PC-3 (cell line): ENCODE data around the gene RFC1. TPM values are rescaled to one million over a fixed set of nuclear protein-coding genes. Genes with fewer than 3 reads are reported as not detected.

Experiments used
- ATAC-seq: fragments of 200-7000 bp; cut with Tn5 transposase; 2 replicates; pipeline ENCODE4 v1.9.1; 2020; ENCODE audit warnings: mild to moderate bottlenecking, moderate library complexity
- BruUV-seq: library from RNA; stranded (reverse); fragments of 400-500 nt; replicated peaks from 2 replicates; lab custom pipeline; 2021; lab: Mats Ljungman, UMichigan
- CTCF ChIA-PET: fragments of 300-600 bp; sonication (Branson Sonifier 250); formaldehyde crosslinking; loops from one replicate; lab custom pipeline; 2022; ENCODE audit warnings: antibody characterized with exemption; lab: Charles Lee
- POLR2A ChIA-PET: fragments of 300-600 bp; sonication (Branson Sonifier 250); formaldehyde crosslinking; loops from one replicate; lab custom pipeline; 2022; ENCODE audit warnings: antibody characterized with exemption; ENCODE audit not compliant: unreplicated experiment; lab: Charles Lee
- DNase-seq: peaks from one replicate; pipeline ENCODE4 v3.0.0-alpha.2; 2015
- H2AFZ ChIP-seq: fragments of 300-600 bp; sonication (generic); 2 replicates; pipeline ENCODE4 v1.6.0; 2016; ENCODE audit warnings: antibody characterized with exemption, low read length
- H3F3A ChIP-seq: fragments of 300-600 bp; sonication (generic); one replicate; pipeline ENCODE4 v1.6.0; 2017; ENCODE audit warnings: antibody characterized with exemption, low read length, control low read depth, mild to moderate bottlenecking; ENCODE audit not compliant: unreplicated experiment
- H3K27ac ChIP-seq: fragments of 300-600 bp; sonication (generic); 2 replicates; pipeline ENCODE4 v1.5.1; 2016; ENCODE audit warnings: mild to moderate bottlenecking, low read length
- H3K27me3 ChIP-seq: fragments of 300-600 bp; sonication (generic); 2 replicates; pipeline ENCODE4 v1.6.1; 2016; ENCODE audit warnings: low read length, mixed read lengths
- H3K36me3 ChIP-seq: fragments of 300-600 bp; sonication (generic); 2 replicates; pipeline ENCODE4 v1.6.1; 2016; ENCODE audit warnings: low read depth, mixed run types, low read length, mixed read lengths
- H3K4me1 ChIP-seq: fragments of 300-600 bp; sonication (generic); 2 replicates; pipeline ENCODE4 v1.5.1; 2016; ENCODE audit warnings: low read length; ENCODE audit not compliant: insufficient read depth
- H3K4me2 ChIP-seq: fragments of 300-600 bp; sonication (generic); 2 replicates; pipeline ENCODE4 v1.6.0; 2016; ENCODE audit warnings: low read length
- H3K4me3 ChIP-seq: fragments of 300-600 bp; sonication (generic); 2 replicates; pipeline ENCODE4 v1.5.1; 2016; ENCODE audit warnings: mild to moderate bottlenecking, low read length, mixed read lengths
- H3K79me2 ChIP-seq: fragments of 300-600 bp; sonication (generic); 2 replicates; pipeline ENCODE4 v1.6.1; 2017; ENCODE audit warnings: low read length, mixed read lengths
- H3K9ac ChIP-seq: fragments of 300-600 bp; sonication (generic); 2 replicates; pipeline ENCODE4 v1.6.0; 2016; ENCODE audit warnings: mild to moderate bottlenecking, low read length
- H3K9me2 ChIP-seq: fragments of 300-600 bp; sonication (generic); replicated peaks from 2 replicates; pipeline ENCODE4 v1.6.1; 2016; ENCODE audit warnings: mixed run types, low read length, mixed read lengths
- H3K9me3 ChIP-seq: fragments of 300-600 bp; sonication (generic); 2 replicates; pipeline ENCODE4 v1.6.1; 2016; ENCODE audit warnings: low read length, mixed read lengths
- H4K20me1 ChIP-seq: fragments of 300-600 bp; sonication (generic); 2 replicates; pipeline ENCODE4 v1.6.1; 2016; ENCODE audit warnings: low read length, mixed read lengths
- EZH2 ChIP-seq: fragments of 300-600 bp; sonication (generic); IDR thresholded peaks from one replicate; pipeline ENCODE4 v1.6.1; 2017; ENCODE audit warnings: antibody characterized with exemption, mild to moderate bottlenecking, low read length; ENCODE audit not compliant: unreplicated experiment
- EZH2phosphoT487 ChIP-seq: fragments of 300-600 bp; sonication (generic); IDR thresholded peaks from 2 replicates; pipeline ENCODE4 v1.6.1; 2018; ENCODE audit warnings: mild to moderate bottlenecking, antibody characterized with exemption, low read length, borderline replicate concordance
- intact Hi-C: fragments of 100-400 bp; cut with micrococcal nuclease; formaldehyde crosslinking; loops from 2 replicates; pipeline ENCODE4 v1.9.0; 2023
- microRNA-seq: library from miRNA; unstranded; fragments of <30 nt; microRNA quantifications from one replicate; pipeline ENCODE4 v1.1.0, GENCODE V29; 2020; ENCODE audit not compliant: unreplicated experiment
- total RNA-seq: library from RNA; depleted of rRNA; stranded (reverse); fragments of >200 nt; gene quantifications from 2 replicates; pipeline ENCODE4 v1.2.3, GENCODE V29; 2014; rRNA removed
- TF ChIP-seq, protein P1 (sequence below): fragments of 300-600 bp; sonication (generic); conservative IDR thresholded peaks from 2 replicates; pipeline ENCODE4 v1.5.1; 2017; ENCODE audit warnings: antibody characterized with exemption, low read depth, mild to moderate bottlenecking, low read length

The RFC1 gene
- total RNA-seq, 1 experiment from 2014 or later: 43.9 TPM

DNA sequence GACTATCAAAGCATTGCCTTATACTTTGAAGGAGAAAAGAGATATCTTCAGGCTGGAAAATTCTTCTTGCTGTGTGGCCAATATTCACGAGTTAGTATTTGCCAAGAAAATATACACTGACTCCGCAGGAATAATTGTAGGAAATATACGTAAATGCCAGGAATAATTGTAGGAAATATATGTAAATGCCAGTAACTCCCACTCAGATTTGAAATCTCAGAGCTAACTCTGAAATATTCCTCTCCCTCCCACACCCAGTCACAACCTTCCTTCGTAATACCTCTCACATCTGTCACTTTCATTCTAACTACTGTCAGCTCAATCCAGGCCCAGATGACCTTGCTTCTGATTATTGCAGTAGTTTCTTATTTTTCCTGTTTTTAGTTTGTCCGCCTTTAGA is 110.3 kb downstream of the RFC1 start:
- H3K36me3 ChIP-seq: no peaks in the 10 kb centered on the region
- H3K9me2 ChIP-seq: no peaks in the 10 kb centered on the region
- no peaks in the 10 kb centered on the region for H4K20me1 ChIP-seq
- H3F3A ChIP-seq: no peaks in the 10 kb centered on the region
- ATAC-seq (no peak), DNase-seq (no peak)
- H3K4me2 ChIP-seq: no peak overlapping the region; the same call in 1 of the 2 replicates
- intact Hi-C loops: no loop called here
- ChIA-PET POLR2A (no interaction called here), CTCF (no interaction called here)
- no peaks in the 10 kb centered on the region for H3K79me2 ChIP-seq
- H3K27ac ChIP-seq: no peak overlapping the region
- H3K27me3 ChIP-seq: no peaks in the 10 kb centered on the region
- H3K4me1 ChIP-seq: peaks cover 15% of the 10 kb centered on the region
- H3K9ac ChIP-seq: no peak overlapping the region
- TF ChIP-seq EZH2 (no peak), EZH2phosphoT487 (no peak)
- TF ChIP-seq, protein P1, sequence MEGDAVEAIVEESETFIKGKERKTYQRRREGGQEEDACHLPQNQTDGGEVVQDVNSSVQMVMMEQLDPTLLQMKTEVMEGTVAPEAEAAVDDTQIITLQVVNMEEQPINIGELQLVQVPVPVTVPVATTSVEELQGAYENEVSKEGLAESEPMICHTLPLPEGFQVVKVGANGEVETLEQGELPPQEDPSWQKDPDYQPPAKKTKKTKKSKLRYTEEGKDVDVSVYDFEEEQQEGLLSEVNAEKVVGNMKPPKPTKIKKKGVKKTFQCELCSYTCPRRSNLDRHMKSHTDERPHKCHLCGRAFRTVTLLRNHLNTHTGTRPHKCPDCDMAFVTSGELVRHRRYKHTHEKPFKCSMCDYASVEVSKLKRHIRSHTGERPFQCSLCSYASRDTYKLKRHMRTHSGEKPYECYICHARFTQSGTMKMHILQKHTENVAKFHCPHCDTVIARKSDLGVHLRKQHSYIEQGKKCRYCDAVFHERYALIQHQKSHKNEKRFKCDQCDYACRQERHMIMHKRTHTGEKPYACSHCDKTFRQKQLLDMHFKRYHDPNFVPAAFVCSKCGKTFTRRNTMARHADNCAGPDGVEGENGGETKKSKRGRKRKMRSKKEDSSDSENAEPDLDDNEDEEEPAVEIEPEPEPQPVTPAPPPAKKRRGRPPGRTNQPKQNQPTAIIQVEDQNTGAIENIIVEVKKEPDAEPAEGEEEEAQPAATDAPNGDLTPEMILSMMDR: no peak
- no TSS peak for BruUV-seq
- no peaks in the 10 kb centered on the region for H3K9me3 ChIP-seq
- H2AFZ ChIP-seq: no peak overlapping the region
- no peak overlapping the region for H3K4me3 ChIP-seq

DNA sequence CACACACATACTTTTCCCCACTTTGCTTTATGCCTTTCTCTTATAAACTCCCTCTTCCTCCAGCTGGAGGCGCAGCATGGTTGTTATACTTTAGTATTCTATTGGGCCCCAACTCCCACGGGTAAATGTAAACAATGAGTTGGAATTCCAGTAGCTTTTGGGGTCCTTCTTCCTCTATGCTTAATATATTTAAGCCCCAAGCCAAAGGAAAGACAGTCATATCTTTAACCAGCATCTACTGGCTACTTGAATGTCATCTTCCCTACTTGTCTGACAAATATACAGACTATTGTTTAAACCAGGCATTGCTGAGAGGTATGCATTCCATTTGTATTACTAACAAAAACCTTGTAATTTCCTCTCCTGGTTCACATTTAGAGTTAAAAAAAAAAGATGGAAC is 110.9 kb downstream of the RFC1 start:
- CTCF ChIA-PET: no interaction called here
- peak; percentile 88 for ATAC-seq
- no peak overlapping the region for H2AFZ ChIP-seq

DNA sequence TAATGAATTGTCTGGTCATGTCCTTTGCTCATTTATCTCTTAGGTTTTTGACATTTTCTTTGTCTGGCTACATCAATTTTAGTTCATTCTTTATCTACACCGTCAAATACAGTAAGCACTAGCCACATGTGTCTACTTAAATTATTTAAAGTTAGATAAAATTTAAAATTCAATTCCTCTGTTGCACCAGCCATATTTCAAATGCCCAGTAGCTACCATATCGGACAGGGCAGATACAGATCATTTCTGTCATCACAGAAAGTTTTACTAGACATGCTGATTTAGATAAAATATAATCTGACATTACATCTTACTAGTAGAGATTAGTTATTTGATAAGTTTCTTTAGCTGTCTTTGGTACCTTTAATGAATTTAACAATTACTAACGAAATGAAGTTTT is 122.7 kb downstream of the RFC1 start:
- Histone ChIP-seq H3F3A (no peaks in the 10 kb centered on the region), H3K36me3 (no peaks in the 10 kb centered on the region), H4K20me1 (no peaks in the 10 kb centered on the region), H3K27ac (no peak overlapping the region), H3K4me1 (no peaks in the 10 kb centered on the region), H3K4me3 (no peak overlapping the region), H3K27me3 (no peaks in the 10 kb centered on the region), H3K4me2 (no peak overlapping the region), H3K9ac (no peak overlapping the region), H2AFZ (no peak overlapping the region), H3K79me2 (no peaks in the 10 kb centered on the region), H3K9me3 (no peaks in the 10 kb centered on the region), H3K9me2 (no peaks in the 10 kb centered on the region)
- no peak for ATAC-seq
- TF ChIP-seq, protein P1: no peak
- TF ChIP-seq EZH2: no peak
- ChIA-PET POLR2A (no interaction called here), CTCF (no interaction called here)
- intact Hi-C loops: no loop called here
- no TSS peak for BruUV-seq
- DNase-seq: no peak

More for the DNA sequence above, 110.9 kb downstream of the RFC1 start:
- H3K4me2 ChIP-seq: peak overlapping the region; percentile 34
- no peaks in the 10 kb centered on the region for H4K20me1 ChIP-seq
- peak overlapping the region; percentile 22; the same call in 1 of the 2 replicates for H3K27ac ChIP-seq
- H3K9me2 ChIP-seq: no peaks in the 10 kb centered on the region
- POLR2A ChIA-PET: no interaction called here
- H3K4me1 ChIP-seq: peaks cover 15% of the 10 kb centered on the region
- no peaks in the 10 kb centered on the region for H3K9me3 ChIP-seq
- intact Hi-C loops: no loop called here
- no peaks in the 10 kb centered on the region for H3K36me3 ChIP-seq
- DNase-seq: peak; percentile 68
- no peaks in the 10 kb centered on the region for H3F3A ChIP-seq
- H3K27me3 ChIP-seq: no peaks in the 10 kb centered on the region
- H3K9ac ChIP-seq: no peak overlapping the region
- H3K79me2 ChIP-seq: no peaks in the 10 kb centered on the region
- H3K4me3 ChIP-seq: no peak overlapping the region
- TF ChIP-seq, protein P1: peak; percentile 53
- TF ChIP-seq EZH2phosphoT487 (no peak), EZH2 (no peak)
- BruUV-seq: no TSS peak

Small RNA genes within 50 kb of the gene (microRNA-seq; reads per million reads assigned to microRNA genes)
- not detected for gene MIR5591

Other genes starting within 250 kb of the RFC1 start
- 11.0 and 16.7 TPM in 2 replicates for gene WDR19, start 183.8 kb downstream of the RFC1 start, total RNA-seq
- gene KLB, start 40.6 kb upstream of the RFC1 start, total RNA-seq: not detected in 2 replicates
- 1,291 and 1,298 TPM in 2 replicates for gene RPL9, start 92.6 kb upstream of the RFC1 start, total RNA-seq
- 6.6 and 8.3 TPM in 2 replicates for gene LIAS, start 92.7 kb upstream of the RFC1 start, total RNA-seq
- gene UGDH, start 161.1 kb upstream of the RFC1 start, total RNA-seq: 50.0 and 53.4 TPM in 2 replicates